ENCODE results near the gene ATP6V0B.

ATP6V0B gene

GRCh38 chr1:43999455-43999854, 24.7 kb downstream of the ATP6V0B start:
- no peak for DNase-seq (ENCODE audit: extremely low read depth in 1 of 2, low read depth in 1 of 2)

GRCh38 chr1:44000122-44000665, 25.4 kb downstream of the ATP6V0B start:
- no peak for DNase-seq (ENCODE audit: extremely low read depth in 1 of 2, low read depth in 1 of 2)

- DNase-seq (ENCODE audit: extremely low read depth in 1 of 2, low read depth in 1 of 2): no peak
Observed at GRCh38 chr1:44002165-44002564, 27.4 kb downstream of the ATP6V0B start.

GRCh38 chr1:44002606-44003157, 27.9 kb downstream of the ATP6V0B start:
- no peak for DNase-seq (ENCODE audit: extremely low read depth in 1 of 2, low read depth in 1 of 2)

GRCh38 chr1:44008259-44008658, 33.5 kb downstream of the ATP6V0B start:
- DNase-seq (ENCODE audit: extremely low read depth in 1 of 2, low read depth in 1 of 2): no peak

GRCh38 chr1:44010935-44011471, 36.2 kb downstream of the ATP6V0B start:
- DNase-seq (ENCODE audit: extremely low read depth in 1 of 2, low read depth in 1 of 2): no peak

GRCh38 chr1:44012404-44012803, 37.6 kb downstream of the ATP6V0B start:
- DNase-seq (ENCODE audit: extremely low read depth in 1 of 2, low read depth in 1 of 2): no peak

- no peak for DNase-seq (ENCODE audit: extremely low read depth in 1 of 2, low read depth in 1 of 2)
Observed at GRCh38 chr1:44012941-44013609, 38.3 kb downstream of the ATP6V0B start.

DNA sequence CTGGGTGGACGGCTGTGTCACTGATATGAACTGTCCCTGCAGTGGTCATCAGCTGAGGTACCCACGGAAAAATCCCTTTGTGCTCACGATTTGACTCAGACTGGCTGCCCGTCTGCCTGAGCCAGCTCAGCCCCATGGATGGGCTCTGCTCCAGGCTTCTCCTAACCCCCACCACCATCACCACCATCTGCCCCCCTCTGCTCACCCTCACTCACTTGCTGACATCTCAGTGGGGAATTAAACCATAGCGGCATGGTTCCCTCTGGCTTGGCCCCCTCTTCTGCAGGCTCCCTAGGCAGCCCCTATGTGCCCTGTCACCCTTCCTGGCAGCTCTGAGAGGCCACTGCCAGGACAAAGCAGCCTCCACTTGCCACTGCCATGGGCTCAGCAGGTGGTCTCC, 39.2 kb downstream of the ATP6V0B start:
- no peak for DNase-seq (ENCODE audit: extremely low read depth in 1 of 2, low read depth in 1 of 2)

DNA sequence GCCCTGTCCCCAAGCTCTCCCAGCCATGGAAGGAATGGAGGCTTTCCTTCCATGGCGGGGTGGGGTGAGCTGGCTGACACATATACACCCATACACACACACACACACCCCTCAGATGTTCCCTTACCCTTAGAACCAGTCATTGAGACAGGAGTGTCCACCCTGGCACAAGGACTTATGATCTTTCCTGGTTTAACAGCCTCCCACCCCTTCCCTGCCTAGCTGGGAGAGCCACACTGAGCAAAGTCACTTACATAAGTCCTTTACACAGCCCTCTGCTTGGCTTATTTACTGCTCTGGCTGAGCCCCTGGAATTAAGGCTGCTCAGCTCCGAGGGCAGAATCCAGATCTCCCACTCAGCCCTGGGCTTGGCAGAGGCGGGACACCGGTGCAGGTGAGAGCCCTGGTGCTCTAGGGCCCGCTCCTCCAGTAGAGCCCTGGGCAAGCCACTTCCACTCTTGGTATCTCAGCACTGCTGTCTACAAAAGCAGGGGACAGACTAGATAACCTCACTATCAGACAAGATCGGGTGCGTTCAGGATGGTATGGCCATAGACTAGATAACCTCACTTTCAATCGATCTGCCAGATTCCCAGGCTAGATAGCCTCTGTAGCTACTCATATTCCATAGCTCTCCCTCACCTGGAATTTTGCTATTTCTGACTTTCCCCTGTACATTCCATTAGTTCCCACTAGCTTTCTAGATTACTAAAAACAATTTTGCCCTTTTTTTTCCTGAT, 39.8 kb downstream of the ATP6V0B start:
- DNase-seq (ENCODE audit: extremely low read depth in 1 of 2, low read depth in 1 of 2): no peak

DNA sequence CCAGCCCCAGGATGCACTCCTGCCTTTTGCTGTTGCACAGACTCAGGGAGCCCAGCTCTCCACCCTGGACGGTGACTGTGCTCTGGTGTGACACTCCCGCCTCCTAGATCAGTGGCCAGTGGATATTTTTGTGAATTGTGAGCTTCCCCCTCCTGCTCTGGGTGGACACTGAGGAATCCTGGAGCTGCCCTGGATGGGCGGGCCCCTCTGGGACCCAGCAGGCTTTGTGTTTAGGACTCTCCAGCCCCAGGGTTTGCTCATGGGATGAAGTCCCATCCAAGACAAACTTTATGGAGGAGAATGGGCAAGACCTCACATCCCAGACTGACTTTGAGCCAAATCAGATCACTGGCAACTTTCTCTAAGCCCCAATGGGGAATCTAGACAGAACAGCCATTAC, 40.4 kb downstream of the ATP6V0B start:
- no peak for DNase-seq (ENCODE audit: extremely low read depth in 1 of 2, low read depth in 1 of 2)

- DNase-seq (ENCODE audit: extremely low read depth in 1 of 2, low read depth in 1 of 2): no peak
Observed at GRCh38 chr1:44016041-44016889, 41.5 kb downstream of the ATP6V0B start.

- DNase-seq (ENCODE audit: extremely low read depth in 1 of 2, low read depth in 1 of 2): no peak
Observed at GRCh38 chr1:44016890-44017400, 42.2 kb downstream of the ATP6V0B start.

DNA sequence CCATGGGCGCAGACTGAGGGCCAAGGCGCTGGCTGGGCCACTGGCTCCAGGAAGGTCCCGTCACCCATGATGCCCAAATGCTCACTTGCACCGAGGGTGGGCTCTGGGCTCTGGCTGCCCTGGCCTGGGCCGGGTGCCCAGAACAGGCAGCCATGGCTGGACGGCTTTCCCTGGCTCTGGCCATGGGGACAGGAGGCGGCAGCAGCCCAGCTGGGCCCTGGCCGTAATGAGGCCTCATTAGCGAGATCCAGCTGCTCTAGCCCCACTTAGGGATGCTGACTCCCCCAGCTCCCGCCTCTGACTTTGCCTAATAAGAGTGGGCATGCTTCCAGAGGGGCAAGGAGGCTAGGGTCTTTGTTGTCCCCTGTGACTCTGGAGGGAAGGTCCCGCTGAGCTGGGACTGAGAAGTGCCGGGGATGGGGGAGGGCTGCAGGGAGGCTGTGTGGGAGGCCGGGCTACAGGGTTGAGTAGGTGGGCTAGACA, 44.7 kb downstream of the ATP6V0B start:
- no peak for DNase-seq (ENCODE audit: extremely low read depth in 1 of 2, low read depth in 1 of 2)

DNA sequence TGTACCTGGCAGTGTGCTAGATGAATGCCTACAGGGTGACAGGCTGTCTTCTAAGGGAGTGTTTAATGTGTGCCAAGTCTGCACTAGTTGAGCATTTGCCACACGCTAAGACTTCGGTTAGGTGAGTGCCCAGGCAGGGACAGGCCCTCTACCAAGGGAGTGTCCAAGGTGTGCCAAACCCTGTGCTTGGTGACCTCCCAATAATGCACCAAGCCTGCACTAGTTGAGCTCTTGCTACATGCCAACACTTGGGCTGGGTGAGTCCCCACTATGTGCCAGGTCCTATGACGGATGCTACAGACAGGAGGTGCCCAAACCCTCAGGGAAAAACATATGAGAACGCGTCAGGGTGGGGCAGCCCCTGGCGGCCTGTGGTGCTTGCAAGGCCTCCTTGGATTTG, 45.7 kb downstream of the ATP6V0B start:
- no peak for DNase-seq (ENCODE audit: extremely low read depth in 1 of 2, low read depth in 1 of 2)

DNA sequence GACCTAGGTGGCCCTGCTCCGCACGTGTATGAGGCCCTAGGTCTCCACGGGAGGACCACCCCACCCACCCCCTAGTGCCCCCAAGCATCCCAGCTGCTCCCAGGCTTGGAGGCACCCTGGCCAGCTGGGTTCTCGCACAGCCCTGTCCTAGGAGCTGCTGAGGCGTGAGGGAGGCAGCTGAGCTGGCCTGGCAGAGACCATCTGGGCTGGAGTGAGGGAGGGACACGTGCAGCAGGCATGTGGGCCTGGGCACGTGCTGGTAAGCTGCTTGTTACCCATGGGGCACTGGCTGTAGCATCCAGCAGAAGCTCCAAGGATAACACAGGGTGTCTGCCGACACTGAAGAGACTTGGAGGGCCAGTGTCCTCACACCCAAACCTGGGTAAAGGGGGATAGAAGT, 46.4 kb downstream of the ATP6V0B start:
- no peak for DNase-seq (ENCODE audit: extremely low read depth in 1 of 2, low read depth in 1 of 2)

- no peak for DNase-seq (ENCODE audit: extremely low read depth in 1 of 2, low read depth in 1 of 2)
Observed at GRCh38 chr1:44021581-44022321, 47.0 kb downstream of the ATP6V0B start.

- no peak for DNase-seq (ENCODE audit: extremely low read depth in 1 of 2, low read depth in 1 of 2)
Observed at GRCh38 chr1:44024031-44024902, 49.5 kb downstream of the ATP6V0B start.
